OCI-LY3 (cell line): ENCODE measurements around the gene MOB3C.

ENCODE experiments used
- H2AFZ ChIP-seq: fragments of 200-600, 300-600 bp; shearing (Covaris generic); 2 replicates; pipeline ENCODE4 v1.6.0; 2014; ENCODE audit warnings: antibody characterized with exemption, low read depth, low read length
- H3K27ac ChIP-seq: fragments of 200-600, 300-600 bp; sonication (generic); 2 replicates; pipeline ENCODE4 v1.5.1; 2014; ENCODE audit warnings: mild to moderate bottlenecking, low read length, moderate library complexity, mixed read lengths
- H3K27me3 ChIP-seq: fragments of 200-600, 300-600 bp; sonication (generic); 2 replicates; pipeline ENCODE4 v1.6.1; 2014; ENCODE audit warnings: low read depth, low read length, mixed read lengths
- H3K36me3 ChIP-seq: fragments of 200-600, 300-600 bp; sonication (generic); replicated peaks from 2 replicates; pipeline ENCODE3; 2014; ENCODE audit warnings: low read depth, low read length, mixed read lengths
- H3K4me1 ChIP-seq: fragments of 300-600, 200-600 bp; sonication (generic); 2 replicates; pipeline ENCODE4 v1.6.1; 2014; ENCODE audit warnings: low read length, mixed read lengths
- H3K4me2 ChIP-seq: fragments of 200-600, 300-600 bp; sonication (generic); 2 replicates; pipeline ENCODE4 v1.6.1; 2014; ENCODE audit warnings: low read length, mixed read lengths
- H3K4me3 ChIP-seq: fragments of 300-600, 200-600 bp; sonication (generic); 2 replicates; pipeline ENCODE4 v1.5.1; 2014; ENCODE audit warnings: antibody characterized with exemption, mild to moderate bottlenecking, low read length, moderate library complexity
- H3K79me2 ChIP-seq: fragments of 300-600, 200-600 bp; shearing (Covaris generic); 2 replicates; pipeline ENCODE4 v1.6.1; 2014; ENCODE audit warnings: mild to moderate bottlenecking, low read length, mixed read lengths
- H3K9ac ChIP-seq: fragments of 300-600, 200-600 bp; shearing (Covaris generic); 2 replicates; pipeline ENCODE4 v1.6.0; 2014; ENCODE audit warnings: mild to moderate bottlenecking, low read length, moderate library complexity
- H3K9me3 ChIP-seq: fragments of 200-600, 300-600 bp; shearing (Covaris generic); 2 replicates; pipeline ENCODE4 v1.6.1; 2014; ENCODE audit warnings: low read length, mixed read lengths; ENCODE audit not compliant: insufficient read depth
- H4K20me1 ChIP-seq: fragments of 200-600, 300-600 bp; sonication (generic); 2 replicates; pipeline ENCODE4 v1.6.1; 2016; ENCODE audit warnings: low read length, mixed read lengths; ENCODE audit not compliant: insufficient read depth
- CTCF ChIP-seq: fragments of 200-600, 300-600 bp; sonication (generic); IDR thresholded peaks from 2 replicates; pipeline ENCODE4 v1.5.1; 2014; ENCODE audit warnings: antibody characterized with exemption, low read length, low read depth
- EZH2phosphoT487 ChIP-seq: fragments of 200-600 bp; shearing (Covaris generic); IDR thresholded peaks from 2 replicates; pipeline ENCODE4 v1.6.1; 2018; ENCODE audit warnings: antibody characterized with exemption, mixed run types, low read depth

The MOB3C gene

GRCh38 chr1:46649764-46650163 is 33.2 kb upstream of the MOB3C start:
- H3K4me3 ChIP-seq, result no peak overlapping the region
- no peak overlapping the region for H3K4me2 ChIP-seq
- no peaks in the 10 kb centered on the region for H3K27me3 ChIP-seq
- H3K9me3 ChIP-seq, result no peaks in the 10 kb centered on the region
- no peak overlapping the region for H3K27ac ChIP-seq
- peaks cover 4% of the 10 kb centered on the region; the same call in 1 of the 2 replicates for H3K4me1 ChIP-seq
- no peak overlapping the region for H2AFZ ChIP-seq
- no peak overlapping the region for H3K9ac ChIP-seq
- H3K36me3 ChIP-seq, result peaks cover 22% of the 10 kb centered on the region
- TF ChIP-seq CTCF (no peak), EZH2phosphoT487 (no peak)
- no peaks in the 10 kb centered on the region for H4K20me1 ChIP-seq
- H3K79me2 ChIP-seq, result no peaks in the 10 kb centered on the region

- Histone ChIP-seq H3K4me1 (peaks cover 4% of the 10 kb centered on the region; the same call in 1 of the 2 replicates), H2AFZ (no peak overlapping the region), H3K9ac (no peak overlapping the region), H4K20me1 (no peaks in the 10 kb centered on the region), H3K36me3 (peaks cover 22% of the 10 kb centered on the region), H3K4me2 (no peak overlapping the region), H3K27me3 (no peaks in the 10 kb centered on the region), H3K27ac (no peak overlapping the region), H3K4me3 (no peak overlapping the region), H3K79me2 (no peaks in the 10 kb centered on the region), H3K9me3 (no peaks in the 10 kb centered on the region)
- no peak for TF ChIP-seq EZH2phosphoT487
- TF ChIP-seq CTCF, result no peak
These were observed 31.0 kb upstream of the MOB3C start for GRCh38 chr1:46647611-46648010.

GRCh38 chr1:46646844-46647243 is 30.2 kb upstream of the MOB3C start:
- Histone ChIP-seq H3K4me3 (no peak overlapping the region), H3K27me3 (no peaks in the 10 kb centered on the region), H3K36me3 (peaks cover 22% of the 10 kb centered on the region), H3K9me3 (no peaks in the 10 kb centered on the region), H4K20me1 (no peaks in the 10 kb centered on the region), H3K4me2 (no peak overlapping the region), H3K79me2 (no peaks in the 10 kb centered on the region), H3K4me1 (peaks cover 4% of the 10 kb centered on the region; the same call in 1 of the 2 replicates), H3K27ac (no peak overlapping the region), H3K9ac (no peak overlapping the region), H2AFZ (no peak overlapping the region)
- TF ChIP-seq CTCF, result no peak
- TF ChIP-seq EZH2phosphoT487, result no peak

- Histone ChIP-seq H3K4me2 (no peak overlapping the region), H3K27me3 (no peaks in the 10 kb centered on the region), H3K9me3 (no peaks in the 10 kb centered on the region), H4K20me1 (no peaks in the 10 kb centered on the region), H3K9ac (no peak overlapping the region), H3K27ac (no peak overlapping the region), H3K36me3 (peaks cover 22% of the 10 kb centered on the region), H2AFZ (no peak overlapping the region), H3K4me3 (no peak overlapping the region), H3K79me2 (no peaks in the 10 kb centered on the region), H3K4me1 (peaks cover 4% of the 10 kb centered on the region; the same call in 1 of the 2 replicates)
- TF ChIP-seq CTCF (no peak), EZH2phosphoT487 (no peak)
These were observed 29.7 kb upstream of the MOB3C start for GRCh38 chr1:46646331-46646730.
